ENCODE results near the gene OR2V1. TPM values are rescaled to one million over a fixed set of nuclear protein-coding genes. Genes with fewer than 3 reads are reported as not detected.
A peak's percentile ranks its signal among the peaks of the same experiment; 100 is the strongest.

OR2V1 gene
- total and polyA plus RNA-seq, 2 of the 4 experiments (the other 2 are of a cell fraction): not detected

DNA sequence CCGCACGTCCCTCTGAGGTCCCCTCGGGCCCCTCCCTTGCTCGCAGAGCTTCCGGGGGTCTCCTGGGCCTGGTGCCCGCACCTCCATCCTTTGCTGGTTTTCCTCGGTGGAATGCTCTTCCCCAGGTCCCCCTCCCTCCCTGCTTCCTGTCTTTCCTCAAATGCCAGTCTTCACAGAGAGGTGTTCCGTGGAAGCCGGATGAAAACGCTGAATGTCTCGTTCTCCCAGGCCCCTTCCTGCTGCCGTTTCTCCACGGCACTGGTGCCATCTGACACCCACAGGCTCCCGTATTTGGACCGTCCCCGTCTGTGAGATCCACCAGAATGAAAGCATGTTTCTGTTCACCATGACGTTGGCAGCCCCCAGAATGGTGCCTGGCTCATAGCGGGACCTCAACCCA, 4.1 kb downstream of the OR2V1 start:
- Histone ChIP-seq H3K9me3 (ENCODE audit: control insufficient read depth, insufficient read depth, low read length) (peaks cover 3% of the 10 kb centered on the region; the same call in 1 of the 2 replicates), H3K79me1 (ENCODE audit: low read depth in 1 of 2, low read length in 2 of 2) (no peaks in the 10 kb centered on the region), H3K23ac (ENCODE audit: low read depth, low read length) (no peak overlapping the region), H3K9me1 (ENCODE audit: insufficient read depth, low read length) (no peaks in the 10 kb centered on the region), H2BK5ac (ENCODE audit: low read depth, low read length, poor library complexity, severe bottlenecking) (peak overlapping the region; percentile 74), H3K56ac (ENCODE audit: extremely low read depth, insufficient read depth, low read length) (no peak overlapping the region), H3K14ac (replicated peaks; ENCODE audit: low read depth, low read length) (no peak overlapping the region), H3K36me3 (ENCODE audit: control insufficient read depth, insufficient read depth, low read length) (no peaks in the 10 kb centered on the region), H4K20me1 (ENCODE audit: insufficient read depth, low read length) (no peaks in the 10 kb centered on the region), H3K9ac (ENCODE audit: low read depth, low read length) (no peak overlapping the region), H3K18ac (ENCODE audit: low read depth, low read length) (no peak overlapping the region), H3K4ac (ENCODE audit: low read depth, low read length) (no peak overlapping the region), H3K4me2 (ENCODE audit: low read depth, low read length) (no peak overlapping the region), H2BK15ac (ENCODE audit: low read depth, low read length) (no peak overlapping the region), H2BK120ac (ENCODE audit: low read depth, low read length) (no peak overlapping the region), H2AK9ac (replicated peaks; ENCODE audit: low read depth, low read length, poor library complexity) (no peak overlapping the region), H3K27me3 (ENCODE audit: control insufficient read depth, insufficient read depth, low read length) (peaks cover 4% of the 10 kb centered on the region; the same call in 1 of the 2 replicates), H4K5ac (ENCODE audit: low read depth, low read length) (no peak overlapping the region), H2AFZ (replicated peaks; ENCODE audit: low read length, poor library complexity) (no peak overlapping the region), H3K4me1 (ENCODE audit: control insufficient read depth, insufficient read depth, low read length) (no peaks in the 10 kb centered on the region), H2AK5ac (ENCODE audit: low read depth, low read length) (no peak overlapping the region), H3K4me3 (ENCODE audit: insufficient read depth, low read depth, low read length) (no peak overlapping the region), H2BK20ac (ENCODE audit: low read depth, low read length) (no peak overlapping the region), H4K91ac (ENCODE audit: insufficient read depth, low read depth, low read length) (no peak overlapping the region), H3K27ac (ENCODE audit: insufficient read depth, low read length) (no peak overlapping the region), H4K8ac (ENCODE audit: low read depth in 2 of 2, low read length in 2 of 2) (no peak overlapping the region)
- dilution Hi-C loops (cut with HindIII; ENCODE audit: low sequenced_read_pairs, unreplicated experiment): no loop called here
- no TSS peak for BruUV-seq (replicated peaks)
- no peak for ATAC-seq (ENCODE audit: low read depth)
- in situ Hi-C loops (cut with MboI; ENCODE audit: low sequenced_read_pairs): no loop called here
- intact Hi-C loops (cut with micrococcal nuclease): no loop called here
- TF ChIP-seq CHD1 (IDR thresholded peaks at IDR 0.05; ENCODE audit: low read depth, low read length): no peak
- TF ChIP-seq MAZ (IDR thresholded peaks at IDR 0.05; ENCODE audit: borderline replicate concordance, low read depth, low read length): no peak
- TF ChIP-seq POLR2A (IDR thresholded peaks at IDR 0.05; ENCODE audit: low read depth, low read length): no peak
- TF ChIP-seq BHLHE40 (IDR thresholded peaks at IDR 0.05; ENCODE audit: low read depth, low read length): no peak
- no peak for TF ChIP-seq SMC3 (IDR thresholded peaks at IDR 0.05; ENCODE audit: low read depth, low read length)
- TF ChIP-seq RAD21 (IDR thresholded peaks at IDR 0.05; ENCODE audit: low read length): no peak
- DNase-seq: no peak
- CTCF ChIA-PET: no interaction called here
- 59% methylated on average over 9 of the region's 18 CpGs; no CpG with 5 or more reads in 1 of the 2 experiments for WGBS, 2 experiments (ENCODE audit: extremely low coverage in 2 of 2, insufficient read length in 1 of 2)
- POLR2A ChIA-PET (ENCODE audit: unreplicated experiment): no interaction called here
